HG03159 (cell line): ENCODE data around the gene RITA1.

ENCODE experiments used
- ATAC-seq: cut with Tn5 transposase; IDR thresholded peaks from one replicate; pipeline ENCODE4 v1.9.1; 2021; ENCODE audit warnings: mild to moderate bottlenecking, moderate library complexity; ENCODE audit not compliant: unreplicated experiment

RITA1 gene

DNA sequence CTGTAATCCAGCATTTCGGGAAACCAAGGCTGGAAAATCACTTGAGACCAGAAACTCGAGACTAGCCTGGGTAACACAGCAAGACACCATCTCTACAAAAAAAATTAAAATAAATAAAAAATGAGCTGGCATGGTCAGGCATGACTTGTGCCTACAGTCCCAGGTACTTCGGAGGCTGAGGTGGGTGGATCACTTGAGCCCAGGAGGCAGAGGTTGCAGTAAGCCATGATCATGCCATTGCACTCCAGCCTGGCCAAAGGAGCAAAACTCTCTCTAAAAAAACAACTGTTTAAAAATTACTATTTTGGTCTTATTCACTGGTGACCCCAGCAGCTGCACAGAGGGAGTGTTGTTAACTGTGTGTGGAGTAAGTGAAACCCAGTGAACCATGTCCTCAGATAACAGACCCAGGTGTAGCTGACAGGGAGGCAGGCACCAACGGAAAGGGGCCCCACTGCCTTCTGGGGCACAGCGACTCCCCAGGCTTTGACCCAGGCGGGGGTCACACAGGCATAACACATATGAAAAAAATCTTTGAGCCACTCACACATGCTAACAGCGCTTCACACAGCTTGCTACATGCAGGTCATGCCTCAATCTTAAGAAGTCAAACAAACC, 12.3 kb upstream of the RITA1 start:
- peak; percentile 64 for ATAC-seq

DNA sequence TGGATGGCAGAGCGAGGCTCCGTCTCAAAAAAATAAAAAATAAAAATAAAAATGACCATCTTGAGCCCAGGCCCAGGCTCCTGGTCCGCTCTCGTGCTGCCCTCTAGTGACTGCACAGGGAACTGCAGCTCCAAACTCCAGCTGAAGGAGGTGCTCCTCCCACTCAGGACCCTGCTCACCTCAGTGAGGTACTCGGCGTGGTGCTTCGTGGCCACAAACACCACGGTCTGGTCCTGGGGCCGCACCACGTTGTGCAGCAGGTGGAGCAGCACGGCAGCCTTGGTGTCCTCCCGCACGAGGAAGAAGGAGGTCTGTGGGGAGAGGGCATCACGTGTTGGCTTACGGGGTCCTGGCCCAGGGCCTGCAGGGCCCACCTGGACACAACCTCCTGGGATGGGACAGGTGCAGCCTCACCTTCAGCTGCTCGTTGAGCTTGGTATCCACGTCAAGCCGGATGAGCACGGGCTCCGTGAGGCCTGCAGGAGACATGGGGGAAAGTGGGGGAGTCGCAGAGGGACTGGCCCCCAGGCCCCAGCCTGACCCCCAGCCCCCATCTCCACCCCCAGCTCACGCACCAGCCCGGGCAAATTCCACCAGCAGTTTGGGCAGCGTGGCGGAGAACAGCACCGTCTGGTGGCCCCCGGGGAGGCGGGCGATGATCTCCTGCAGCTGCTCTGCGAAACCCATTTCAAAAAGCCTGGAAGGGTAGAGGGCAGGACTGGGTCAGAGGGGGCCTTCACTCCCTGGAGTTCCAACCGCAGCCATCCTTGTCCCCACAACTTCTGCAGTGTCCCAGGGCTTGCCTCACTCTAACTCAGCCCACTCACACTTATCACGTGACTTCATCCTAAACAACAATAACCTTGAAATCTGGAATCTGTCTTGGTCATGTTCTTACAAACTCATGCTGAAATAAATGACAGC, 10.8 kb upstream of the RITA1 start:
- ATAC-seq, result no peak

DNA sequence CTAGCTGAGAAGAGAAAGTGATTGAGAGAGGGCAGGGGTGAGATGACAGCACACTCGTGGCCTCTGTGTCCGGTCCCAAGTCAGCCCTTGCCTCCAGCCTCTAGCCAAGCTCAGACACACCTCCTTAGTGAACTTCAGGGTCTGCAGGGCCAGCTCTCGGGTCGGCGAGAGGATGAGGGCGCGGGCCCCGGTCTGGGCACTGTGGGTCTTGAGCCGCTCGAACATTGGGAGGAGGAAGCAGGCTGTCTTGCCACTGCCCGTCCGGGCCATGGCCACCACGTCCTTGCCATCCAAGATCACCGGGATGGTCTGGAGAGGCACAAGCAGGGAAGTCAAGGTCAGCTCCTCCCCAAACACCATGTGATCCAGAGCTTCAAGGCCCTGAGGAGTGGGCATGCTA, 6.5 kb upstream of the RITA1 start:
- ATAC-seq, result no peak

GRCh38 chr12:113180333-113180732, 5.2 kb upstream of the RITA1 start:
- no peak for ATAC-seq

- no peak for ATAC-seq
These were observed 3.5 kb upstream of the RITA1 start for GRCh38 chr12:113181975-113182374.

DNA sequence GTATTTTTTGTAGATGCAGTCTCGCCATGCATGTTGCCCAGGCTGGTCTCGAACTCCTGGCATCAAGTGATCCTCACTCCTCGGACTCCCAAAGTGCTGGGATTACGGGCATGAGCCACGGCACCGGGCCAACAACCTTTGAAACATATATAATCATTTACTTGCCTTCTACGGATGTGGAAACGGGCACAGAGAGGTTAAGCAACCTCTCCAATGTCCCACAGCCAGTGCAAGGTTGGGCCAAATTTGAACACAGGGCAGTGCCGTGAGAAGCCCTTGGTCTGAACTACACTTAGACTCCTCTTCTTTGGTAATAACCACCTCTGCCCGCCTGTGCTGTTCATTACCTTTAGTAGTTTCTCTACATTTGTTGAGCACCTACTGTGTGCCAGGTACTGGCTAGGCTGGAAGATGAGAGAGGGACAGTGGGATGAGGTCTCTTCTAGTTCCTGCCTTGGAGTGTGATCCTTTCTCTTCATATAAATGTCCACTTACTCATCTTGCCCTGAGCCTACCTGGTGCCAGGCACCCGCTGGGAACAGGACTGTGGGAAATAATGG, 2.4 kb upstream of the RITA1 start:
- ATAC-seq, result no peak

DNA sequence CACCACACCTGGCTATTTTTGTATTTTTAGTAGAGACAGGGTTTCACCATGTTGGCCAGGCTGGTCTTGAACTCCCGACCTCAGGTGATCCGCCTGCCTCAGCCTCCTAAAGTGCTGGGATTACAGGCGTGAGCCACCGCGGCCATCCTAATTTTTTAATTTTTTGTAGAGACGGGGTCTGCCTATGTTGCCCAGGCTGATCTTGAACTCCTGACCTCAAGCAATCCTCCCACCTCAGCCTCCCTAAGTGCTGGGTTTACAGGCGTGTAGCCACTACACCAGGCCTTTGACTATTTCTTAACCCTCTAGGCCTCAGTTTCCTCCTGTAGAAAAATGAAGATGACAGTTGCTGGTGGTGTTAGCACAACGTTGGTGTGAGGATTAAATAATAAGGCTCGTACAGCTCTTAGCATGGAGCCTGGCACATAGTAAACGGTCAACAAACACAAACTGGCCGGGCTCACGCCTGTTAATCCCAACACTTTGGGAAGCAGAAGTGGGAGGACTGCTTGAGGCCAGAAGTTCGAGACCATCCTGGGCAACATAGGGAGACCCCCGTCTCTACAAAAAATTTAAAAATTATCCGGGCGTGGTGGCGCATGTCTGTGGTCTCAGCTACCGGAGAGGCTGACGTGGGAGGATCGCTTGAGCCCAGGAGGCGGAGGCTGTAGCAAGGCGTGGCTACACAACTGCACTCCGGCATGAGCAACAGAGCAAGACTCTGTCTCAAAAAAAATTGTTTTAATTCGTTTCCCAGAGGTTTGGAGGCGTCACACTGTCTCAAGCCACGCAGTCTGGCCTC, 1.2 kb upstream of the RITA1 start:
- ATAC-seq, result peak; percentile 54

DNA sequence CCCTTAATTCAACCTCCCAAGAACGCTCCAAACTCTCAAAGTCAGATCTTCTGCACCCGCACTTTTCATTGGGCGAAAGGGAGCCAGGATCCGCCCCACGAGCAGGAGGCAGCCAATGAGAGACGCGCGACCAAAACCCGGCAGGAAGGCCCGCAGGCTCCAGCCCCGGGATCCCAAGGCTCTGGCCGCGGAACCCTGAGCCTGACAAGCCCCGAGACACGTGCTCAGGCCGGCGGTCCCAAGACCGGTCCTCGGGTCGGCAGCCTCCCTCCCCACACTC, 681 bp upstream of the RITA1 start:
- ATAC-seq, result peak; percentile 74

DNA sequence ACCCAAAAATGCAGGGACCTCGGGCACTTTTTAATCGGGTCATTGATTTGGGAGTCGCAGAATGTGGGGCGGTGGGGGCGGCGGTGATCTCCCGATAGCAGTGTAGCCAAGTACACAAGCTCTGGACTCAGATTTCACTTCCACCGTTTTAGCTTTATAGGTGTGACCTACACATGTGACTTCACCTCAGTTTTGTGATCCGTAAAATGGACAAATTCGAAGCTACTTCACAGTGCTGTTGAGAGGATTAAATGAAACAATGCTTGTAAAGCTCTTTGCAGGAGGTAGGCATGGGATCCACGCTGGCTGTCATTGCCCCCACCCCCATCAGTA, 478 bp downstream of the RITA1 start:
- no peak for ATAC-seq

DNA sequence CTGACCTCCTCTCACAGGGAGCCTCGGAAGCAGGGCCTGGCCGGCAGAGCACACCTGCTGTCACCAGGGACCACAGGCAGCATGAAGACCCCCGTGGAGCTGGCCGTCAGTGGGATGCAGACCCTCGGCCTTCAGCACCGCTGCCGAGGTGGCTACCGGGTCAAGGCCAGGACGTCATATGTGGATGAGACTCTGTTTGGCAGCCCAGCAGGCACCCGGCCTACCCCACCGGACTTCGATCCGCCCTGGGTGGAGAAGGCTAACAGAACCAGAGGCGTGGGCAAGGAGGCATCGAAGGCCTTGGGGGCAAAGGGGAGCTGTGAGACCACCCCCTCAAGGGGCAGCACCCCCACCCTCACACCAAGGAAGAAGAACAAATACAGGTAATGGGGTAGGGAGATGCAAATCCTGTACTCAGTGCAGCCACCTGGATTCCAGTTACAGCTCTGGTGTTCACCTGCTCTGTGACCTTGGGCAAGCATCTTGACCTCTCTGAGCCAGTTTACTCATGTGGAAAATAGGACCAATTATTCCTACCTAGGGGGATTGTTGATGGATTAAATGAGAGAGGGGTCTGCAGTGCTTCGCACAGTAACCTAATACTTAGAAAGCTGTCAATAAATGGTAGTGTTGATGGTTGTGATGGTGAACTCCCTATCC, 1.3 kb downstream of the RITA1 start:
- ATAC-seq, result no peak

DNA sequence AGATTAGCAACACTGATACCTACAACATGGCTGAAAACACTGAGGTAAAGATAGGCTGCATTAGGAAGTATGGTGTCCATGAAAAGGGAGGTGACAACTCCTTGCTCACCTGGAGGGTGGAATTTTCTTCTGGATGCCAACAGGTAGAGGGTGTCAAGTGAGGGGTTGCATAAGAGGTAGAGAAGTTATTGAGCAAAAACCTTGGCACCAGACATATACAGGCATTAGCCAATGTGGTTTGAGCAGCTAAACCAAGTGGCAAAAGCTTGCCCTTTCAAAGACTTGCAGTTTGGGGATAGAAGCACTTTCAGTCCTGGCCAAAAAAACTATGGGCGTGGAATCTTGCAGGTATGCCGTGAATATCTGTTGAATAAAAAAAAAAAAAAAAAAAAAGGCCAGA, 3.8 kb downstream of the RITA1 start:
- ATAC-seq, result no peak

DNA sequence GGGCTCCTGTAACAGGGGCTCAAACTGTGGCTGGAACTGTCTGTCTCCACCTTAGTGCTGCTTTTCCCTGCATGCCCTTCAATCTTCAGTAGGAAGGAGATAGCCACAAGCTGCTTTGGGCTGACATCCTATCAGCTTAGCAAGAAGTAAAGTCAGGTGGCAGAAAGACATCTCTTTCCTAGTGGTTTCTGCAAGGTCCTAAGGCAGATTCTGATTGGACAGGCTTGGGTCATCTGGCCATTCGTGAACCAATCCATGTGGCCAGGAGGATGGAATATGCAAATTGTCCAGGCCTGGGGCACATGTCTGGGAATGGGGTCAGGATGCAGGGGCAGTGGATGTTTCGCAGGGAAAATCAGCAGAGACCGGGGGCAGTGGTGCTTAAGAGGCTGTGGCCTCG, 5.2 kb downstream of the RITA1 start:
- no peak for ATAC-seq

GRCh38 chr12:113191227-113191626, 5.7 kb downstream of the RITA1 start:
- ATAC-seq, result no peak

DNA sequence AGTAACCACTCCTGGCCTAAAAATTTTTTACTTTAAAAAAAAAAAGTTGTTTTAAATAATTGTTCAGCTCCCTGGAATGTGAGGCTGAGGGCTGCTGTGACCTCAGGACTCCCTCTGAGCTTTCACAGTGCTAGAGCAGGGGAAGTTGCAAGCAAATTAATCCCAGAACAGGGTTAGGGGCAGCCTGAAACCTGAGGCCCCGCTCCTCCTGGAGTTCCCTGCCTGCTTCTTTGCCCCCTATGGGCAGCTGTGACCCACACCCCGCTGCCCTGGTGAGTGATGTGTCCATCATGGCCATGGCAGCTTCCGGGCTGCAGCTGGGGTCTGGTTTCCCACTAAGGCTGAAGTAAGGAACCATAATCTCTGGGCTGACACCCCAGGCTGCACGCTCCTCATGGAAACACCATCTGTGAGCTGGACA, 9.5 kb downstream of the RITA1 start:
- ATAC-seq, result no peak

DNA sequence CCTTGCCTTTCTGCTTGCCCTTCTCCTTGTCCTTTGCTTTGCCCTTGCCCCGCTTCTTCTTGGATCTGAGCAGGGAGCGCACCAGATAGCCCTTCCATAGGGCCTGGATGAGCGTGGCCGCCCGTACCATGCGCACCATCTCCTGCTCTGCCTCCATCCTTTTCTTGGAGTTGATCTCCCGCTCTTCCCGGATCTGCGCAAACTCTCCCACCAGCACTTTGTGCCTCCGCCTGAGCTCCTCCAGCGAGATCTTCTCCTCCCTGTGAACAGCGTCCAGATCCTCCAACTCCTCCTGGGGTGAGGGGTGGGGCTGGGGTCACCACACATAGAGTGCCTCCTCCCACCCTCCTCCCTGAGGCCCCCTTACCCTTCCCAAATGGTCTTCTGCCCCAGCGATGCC, 10.1 kb downstream of the RITA1 start:
- ATAC-seq, result no peak

DNA sequence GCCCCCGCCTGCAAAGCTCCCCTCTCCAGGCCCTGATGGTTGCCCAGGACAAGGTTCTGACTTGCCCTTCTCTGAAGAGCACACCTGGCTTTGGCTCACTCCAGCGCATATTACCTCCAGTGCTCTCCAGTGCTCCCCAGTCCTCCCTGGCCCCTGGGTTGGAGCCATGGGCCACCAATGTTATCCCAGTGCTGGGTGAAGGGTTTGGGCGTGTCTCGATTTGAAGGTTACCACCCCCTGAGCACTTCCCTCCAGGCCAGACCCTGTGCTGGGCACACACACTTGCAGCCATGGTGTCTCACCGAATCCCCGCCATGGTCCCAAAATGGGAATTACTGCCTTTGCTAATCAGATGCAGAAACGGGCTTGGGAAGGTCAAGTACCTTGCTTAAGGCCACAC, 11.1 kb downstream of the RITA1 start:
- no peak for ATAC-seq

DNA sequence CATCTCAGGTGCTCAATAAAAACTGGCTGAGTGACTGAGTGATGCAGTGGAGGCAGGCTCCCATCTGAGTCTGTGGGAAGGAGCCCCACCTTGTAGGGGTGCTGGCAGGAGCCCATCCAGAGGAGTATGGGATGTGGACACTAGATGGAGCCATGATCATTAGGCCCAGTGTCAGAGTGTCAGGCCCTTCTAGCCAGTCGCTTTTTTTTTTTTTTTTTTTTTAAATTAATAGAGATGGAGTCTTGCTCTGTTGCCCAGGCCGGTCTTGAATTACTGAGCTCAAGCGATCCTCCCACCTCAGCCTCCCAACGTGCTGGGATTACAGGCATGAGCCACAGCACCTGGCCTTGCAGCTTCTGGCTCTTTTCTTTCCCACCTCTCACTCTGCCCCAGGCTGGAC, 11.5 kb downstream of the RITA1 start:
- ATAC-seq, result no peak

GRCh38 chr12:113197518-113198077, 12.1 kb downstream of the RITA1 start:
- ATAC-seq, result no peak

DNA sequence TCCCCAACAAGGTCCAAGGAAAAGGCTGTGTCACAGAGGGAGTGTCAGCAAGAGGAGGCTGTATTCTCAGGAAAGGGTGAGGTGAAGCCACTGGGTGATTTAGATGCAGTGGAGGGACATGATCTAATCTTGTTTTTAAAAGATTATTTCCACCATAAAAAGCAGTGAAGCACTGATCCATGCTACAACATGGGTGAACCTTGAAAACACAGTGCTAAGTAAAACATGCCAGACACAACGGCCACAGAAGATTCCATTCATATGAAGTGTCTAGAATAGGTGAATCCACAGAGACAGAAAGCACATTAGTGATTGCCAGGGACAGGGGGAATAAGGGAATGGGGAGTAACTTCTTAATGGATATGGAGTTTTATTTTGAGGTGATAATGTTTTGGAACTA, 12.8 kb downstream of the RITA1 start:
- ATAC-seq, result no peak

GRCh38 chr12:113200021-113200797, 14.7 kb downstream of the RITA1 start:
- no peak for ATAC-seq
